Stimulated activated CD8-positive, alpha-beta memory T cell treated with anti-CD3 and anti-CD28 coated beads, Interleukin-15, amount 100 ng/mL, for 1 hour (primary cell): ENCODE measurements around the gene FCHSD2.
"Not testable (repeated sequence)": the region's sequence is repeated elsewhere in the genome, so short reads cannot be mapped to it uniquely, and the experiment has no call there.

ENCODE experiments used
- DNase-seq: peaks from one replicate; pipeline ENCODE4 v3.0.0-alpha.2; 2020; ENCODE audit warnings: low read depth

FCHSD2 gene

DNA sequence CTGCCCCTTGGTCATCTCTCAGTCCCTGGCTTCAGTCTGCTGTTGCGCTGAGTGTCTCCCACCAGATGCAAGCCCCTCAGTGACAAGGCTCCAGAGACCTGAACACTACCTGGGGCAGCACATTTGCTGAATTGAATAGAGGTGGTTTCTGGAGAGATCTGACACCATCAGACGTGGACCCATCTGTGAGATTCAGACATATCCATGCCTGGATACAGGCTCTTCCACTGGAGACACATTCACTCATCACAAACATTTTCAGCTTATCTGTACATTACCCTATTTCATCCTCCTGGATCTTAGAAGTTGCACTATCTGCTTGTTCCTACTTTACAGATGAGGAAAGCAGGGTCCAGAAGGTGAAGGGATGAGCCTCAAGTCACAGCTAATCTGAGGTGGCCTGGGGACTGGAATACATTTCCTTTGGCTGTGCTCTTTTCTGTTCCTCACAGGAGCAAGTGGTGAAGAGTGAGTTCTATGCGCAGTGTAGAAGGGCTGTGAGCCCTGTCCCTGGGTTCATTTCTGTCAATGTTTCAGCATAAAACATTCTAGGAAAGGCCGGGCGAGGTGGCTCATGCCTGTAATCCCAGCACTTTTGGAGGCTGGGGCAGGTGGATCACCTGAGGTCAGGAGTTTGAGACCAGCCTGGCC, 308.9 kb downstream of the FCHSD2 start:
- DNase-seq: no peak

DNA sequence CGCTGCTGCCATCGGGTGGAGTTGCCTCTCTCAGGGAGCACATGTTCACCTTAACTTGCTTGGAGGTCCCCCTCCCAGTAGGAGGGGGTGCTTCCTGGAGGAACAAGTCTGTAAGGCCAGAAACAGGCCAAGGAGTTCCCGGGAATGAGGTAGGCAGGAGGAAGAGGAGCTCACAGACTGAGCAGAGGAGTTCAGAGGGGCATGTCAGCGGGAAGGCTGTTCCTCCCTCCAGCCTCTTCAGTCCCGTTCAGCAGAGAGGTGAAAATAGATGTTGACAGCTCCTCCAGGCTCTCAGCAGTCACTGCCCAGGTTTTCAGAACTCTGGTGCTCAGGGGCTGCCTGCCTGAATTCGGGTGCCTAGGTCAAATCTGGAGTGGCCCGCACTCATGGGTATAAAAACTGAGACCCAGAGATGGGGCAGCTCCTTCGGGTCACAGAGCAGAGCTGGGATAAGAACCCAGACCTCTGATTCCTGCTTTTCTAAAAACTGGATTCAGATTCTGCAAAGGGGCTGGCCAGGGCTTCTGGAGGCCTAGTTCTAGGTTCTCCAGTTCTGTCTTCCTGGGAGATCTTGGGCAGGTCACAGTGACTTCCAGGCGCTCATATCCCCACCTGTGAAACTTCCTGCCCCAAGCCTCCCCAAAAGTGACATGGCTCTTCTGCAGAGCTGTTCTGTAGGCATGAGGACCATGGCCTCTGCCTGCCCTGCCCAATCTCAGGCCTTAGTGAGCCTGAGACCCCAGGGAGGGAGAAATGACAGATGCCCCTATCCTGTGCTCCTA, 309.6 kb downstream of the FCHSD2 start:
- no peak for DNase-seq

DNA sequence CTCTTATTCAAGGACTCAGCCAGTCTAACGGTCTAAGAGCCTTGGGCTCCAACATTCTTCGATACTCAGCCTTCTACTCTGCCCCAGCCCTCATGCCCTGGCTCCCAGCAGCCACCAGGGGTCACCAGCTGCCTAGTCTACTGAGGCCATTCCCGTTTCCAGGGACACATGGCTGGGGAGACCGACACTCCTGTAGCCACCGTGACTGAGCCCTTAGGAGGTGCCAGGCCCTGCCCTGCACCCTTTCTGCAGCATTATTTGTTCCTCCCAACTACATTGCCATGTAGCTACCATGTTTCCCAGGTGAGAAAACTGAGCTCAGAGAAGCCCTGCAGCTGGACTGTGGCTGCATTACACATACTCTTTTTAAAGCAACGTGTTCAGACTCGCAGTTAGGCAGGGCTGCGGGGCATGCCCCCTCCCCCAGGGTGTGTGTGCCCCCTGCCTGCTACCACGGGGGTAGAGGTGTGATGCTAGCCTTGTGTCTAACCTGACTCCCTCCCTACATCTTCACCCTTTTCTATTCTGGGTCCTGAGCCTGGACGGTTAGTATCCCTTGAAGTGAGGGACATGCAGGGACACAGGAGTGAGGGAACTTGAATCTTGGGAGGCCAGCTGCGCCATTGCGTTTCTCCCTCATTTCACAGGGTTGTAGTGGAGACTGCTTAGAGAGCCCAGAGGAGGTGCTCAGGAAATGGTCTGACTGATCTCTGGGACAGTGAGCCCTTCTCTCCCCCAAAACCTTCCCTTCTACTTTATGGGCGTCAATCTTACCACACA, 310.4 kb downstream of the FCHSD2 start:
- no peak for DNase-seq

DNA sequence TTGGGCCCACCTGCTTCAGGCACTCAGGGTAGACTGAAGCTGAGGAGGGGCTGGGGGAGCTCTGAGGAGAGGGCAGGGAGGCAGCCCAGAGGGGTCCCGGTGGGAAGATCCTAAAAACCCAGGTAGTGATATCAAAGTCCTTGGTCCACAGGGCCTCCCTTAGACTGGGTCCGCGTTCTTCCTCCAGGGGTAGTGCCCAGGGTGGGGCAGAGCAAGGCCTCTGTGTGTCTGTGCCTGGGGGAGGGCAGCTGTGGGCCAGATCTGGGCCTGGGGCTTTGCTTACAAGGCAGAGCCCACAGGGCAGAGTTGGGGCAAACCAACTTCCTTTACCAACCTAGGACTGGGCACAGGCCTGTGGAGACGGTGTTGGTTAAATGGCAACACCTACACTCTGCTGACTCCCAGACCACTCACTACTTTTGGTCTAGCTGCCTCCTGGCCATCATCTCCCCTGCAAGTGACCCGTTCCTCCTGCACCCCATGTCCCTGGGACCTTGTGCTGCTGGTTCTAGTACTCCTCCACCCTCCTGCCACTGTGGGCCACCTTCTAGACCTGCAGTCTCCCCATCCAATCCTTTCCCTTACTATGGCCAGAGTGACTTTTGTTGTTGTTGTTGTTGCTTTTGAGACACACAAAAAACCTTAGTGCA, 312.1 kb downstream of the FCHSD2 start:
- DNase-seq: no peak

DNA sequence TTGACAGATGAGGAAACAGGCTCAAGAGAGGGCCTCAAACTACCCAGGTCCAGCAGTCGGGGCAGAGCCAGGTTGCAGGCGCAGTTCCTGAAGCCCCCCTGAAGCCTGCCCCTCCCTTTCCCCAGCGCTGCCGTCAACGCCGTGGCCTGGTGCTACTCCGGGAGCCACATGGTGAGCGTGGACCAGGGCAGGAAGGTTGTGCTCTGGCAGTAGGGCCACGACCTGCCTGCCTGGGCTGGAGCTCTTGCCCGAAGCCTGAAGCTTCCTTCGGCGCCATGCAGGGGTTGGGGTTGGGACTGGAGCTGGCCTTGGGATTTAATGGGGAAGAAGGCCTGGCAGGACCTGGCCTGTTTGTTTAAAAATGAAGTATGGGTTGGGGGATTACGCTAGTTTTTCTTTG, 312.9 kb downstream of the FCHSD2 start:
- DNase-seq: no peak

DNA sequence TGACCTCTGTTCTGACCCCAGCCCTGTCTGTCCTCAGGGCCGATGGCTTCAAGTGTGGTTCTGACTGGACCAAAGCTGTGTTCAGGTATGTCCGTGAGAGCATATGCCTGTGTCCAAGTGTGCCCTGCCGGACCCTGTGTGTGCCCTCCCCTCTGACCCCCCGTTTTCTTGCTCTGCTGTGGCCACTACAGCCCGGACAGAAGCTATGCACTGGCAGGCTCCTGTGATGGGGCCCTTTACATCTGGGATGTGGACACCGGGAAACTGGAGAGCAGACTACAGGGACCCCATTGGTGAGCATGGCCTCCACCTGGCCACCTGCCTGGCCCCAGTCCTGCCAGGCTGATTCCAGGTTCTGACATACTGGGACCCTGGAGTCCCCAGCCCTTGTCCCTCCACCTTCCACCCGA, 313.4 kb downstream of the FCHSD2 start:
- DNase-seq: no peak

DNA sequence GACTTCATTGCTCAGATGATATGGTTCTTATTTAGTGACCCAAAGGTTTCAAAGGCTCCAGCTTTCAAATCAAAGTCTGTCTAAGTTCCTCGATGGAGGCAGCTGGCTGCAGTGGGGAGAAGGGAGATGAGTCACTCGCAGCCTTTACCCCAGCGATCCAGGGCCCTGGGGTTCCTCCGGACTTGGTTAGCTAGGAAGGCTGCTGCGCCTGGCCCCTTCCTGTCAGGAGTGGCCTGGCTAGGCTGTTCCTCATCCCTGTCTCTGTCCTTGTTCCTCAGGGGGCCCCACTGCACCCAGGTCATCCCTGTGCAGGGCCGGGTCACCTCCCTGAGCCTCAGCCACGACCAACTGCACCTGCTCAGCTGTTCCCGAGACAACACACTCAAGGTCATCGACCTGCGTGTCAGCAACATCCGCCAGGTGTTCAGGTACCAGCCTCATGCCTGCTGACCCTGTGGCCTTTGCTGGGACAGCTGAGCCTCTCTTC, 314.0 kb downstream of the FCHSD2 start:
- no peak for DNase-seq

DNA sequence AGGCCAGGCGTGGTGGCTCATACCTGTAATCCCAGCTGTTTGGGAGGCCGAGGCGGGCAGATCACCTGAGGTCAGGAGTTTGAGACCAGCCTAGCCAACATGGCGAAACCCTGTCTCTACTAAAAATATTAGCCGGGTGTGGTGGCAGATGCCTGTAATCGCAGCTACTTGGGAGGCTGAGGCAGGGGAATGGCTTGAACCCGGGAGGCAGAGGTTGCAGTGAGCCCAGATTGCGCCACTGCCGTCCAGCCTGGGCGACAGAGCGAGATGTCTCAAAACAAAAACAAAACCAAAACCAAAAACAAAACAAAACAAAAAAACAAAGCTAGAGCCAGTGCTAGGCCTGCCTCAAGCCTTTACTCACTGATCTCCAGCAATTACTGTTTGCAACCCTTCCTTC, 314.5 kb downstream of the FCHSD2 start:
- DNase-seq: not testable (repeated sequence)

DNA sequence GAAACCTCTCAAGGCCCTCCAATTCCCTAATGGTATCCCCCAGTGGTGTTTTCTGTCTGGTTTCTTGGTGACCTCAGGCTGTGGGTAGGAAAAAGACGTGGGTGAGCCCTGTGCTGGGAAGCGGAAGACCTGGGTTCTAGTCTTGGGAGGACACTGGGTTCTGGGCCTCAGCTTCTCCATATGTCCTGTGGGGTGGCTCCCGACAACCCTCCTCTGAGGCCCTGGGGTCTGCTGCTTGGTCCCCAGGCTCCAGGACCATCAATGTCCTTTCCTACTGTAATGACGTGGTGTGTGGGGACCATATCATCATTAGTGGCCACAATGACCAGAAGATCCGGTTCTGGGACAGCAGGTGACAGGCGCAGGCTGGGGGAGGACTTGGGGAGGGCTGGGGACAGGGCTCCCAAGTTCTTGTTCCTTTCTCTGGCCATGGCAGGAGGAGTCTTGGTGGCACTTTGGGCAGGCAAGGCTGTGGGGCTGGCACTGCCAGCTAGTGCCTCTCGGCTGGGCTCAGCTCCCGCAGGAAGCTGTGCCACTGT, 315.1 kb downstream of the FCHSD2 start:
- no peak for DNase-seq

DNA sequence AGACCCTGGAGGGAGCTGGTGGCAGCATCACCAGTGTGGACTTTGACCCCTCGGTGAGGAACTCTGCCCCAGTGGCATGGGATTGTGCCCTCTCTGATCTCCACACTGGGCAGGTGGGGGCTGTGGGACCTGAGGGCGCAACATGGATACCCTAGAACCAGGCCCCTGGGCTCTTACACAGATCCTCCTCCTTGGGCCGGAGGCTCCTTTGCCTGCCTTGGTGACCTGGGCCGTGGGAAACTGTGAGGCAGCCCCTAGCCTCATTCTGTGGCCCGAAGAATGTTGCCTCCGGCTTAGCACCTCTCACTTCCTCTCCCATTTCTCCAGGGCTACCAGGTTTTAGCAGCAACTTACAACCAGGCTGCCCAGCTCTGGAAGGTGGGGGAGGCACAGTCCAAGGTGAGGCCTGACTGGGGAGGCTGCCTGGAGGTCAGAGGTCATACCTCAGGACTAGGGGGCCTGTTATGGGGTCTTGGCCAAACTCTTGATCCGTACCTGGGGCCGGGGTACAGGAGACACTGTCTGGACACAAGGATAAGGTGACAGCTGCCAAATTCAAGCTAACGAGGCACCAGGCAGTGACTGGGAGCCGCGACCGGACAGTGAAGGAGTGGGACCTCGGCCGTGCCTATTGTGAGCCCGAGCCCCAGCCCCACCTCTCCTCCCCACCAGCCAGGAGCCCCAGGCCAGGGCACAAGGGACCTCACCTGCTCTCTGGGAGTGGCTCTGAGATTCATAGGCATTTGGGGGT, 315.8 kb downstream of the FCHSD2 start:
- DNase-seq: no peak

DNA sequence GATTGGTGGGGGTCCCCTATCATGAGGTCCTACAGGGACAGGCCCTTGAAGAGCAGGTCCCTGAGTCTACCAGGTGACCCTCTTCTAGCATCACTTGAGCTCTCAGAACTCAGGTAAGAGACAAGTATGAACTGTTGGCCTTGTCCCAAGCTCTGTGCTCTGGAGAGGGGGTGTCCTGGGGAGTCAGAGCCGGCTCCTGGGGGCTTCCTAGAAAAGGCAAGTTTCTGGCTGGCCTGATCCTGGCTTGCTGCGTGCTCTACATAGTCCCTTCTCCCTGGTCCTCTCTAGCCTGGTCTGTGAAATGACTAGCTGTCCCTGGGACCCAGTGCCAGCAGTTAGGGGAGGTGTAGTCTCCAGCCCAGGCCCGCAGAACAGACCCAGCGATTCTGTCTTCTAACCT, 316.5 kb downstream of the FCHSD2 start:
- DNase-seq: no peak

DNA sequence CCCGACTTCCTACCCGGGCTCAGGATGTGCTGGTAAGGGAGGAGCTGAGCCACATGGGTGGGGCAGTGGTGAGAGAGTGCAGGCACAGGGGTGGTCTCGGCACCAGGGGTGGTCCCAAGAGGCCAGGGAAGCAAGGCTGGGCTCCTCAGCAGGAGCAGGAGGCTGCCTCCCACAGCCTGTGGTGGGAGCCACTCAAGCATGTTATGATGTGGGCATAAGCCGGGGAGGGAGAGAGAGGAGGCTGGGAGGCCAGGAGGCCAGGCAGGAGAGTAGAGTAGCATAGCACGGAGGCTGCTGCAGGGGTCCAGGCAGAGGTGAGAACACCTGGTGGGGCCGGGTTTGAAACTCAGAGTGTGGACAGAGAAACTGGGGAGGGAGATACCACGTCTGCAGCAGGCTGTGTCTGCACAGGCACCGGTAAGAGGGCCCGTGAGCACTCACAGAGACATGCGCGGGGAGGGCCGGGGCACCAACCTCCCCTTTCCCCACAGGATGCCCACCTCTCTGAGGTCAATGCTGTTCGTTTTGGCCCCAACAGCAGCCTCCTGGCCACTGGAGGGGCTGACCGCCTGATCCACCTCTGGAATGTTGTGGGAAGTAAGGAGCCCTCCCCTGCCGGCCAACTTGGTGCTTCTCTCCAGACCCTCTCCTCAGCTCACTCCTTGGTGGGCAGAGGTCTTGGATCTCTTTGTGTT, 317.2 kb downstream of the FCHSD2 start:
- no peak for DNase-seq

DNA sequence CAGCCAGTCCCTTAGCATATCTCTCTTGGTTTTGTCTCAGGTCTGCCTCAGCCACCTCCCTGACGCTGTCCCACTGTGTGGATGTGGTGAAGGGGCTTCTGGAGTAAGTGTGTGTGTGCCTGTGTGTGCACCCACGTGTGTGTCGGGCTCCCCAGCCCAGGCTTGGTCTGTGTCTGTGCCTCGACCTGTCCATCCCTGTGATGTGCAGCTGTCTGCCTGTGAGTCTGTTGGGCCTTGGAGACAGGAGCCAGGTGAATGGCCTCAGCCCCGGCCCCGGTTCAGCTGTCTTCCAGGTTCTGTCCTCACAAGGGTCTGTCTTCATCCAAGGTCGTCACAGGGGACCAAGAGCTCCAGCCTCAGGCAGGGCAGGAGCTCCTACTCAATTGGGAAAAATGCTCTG, 318.1 kb downstream of the FCHSD2 start:
- no peak for DNase-seq

DNA sequence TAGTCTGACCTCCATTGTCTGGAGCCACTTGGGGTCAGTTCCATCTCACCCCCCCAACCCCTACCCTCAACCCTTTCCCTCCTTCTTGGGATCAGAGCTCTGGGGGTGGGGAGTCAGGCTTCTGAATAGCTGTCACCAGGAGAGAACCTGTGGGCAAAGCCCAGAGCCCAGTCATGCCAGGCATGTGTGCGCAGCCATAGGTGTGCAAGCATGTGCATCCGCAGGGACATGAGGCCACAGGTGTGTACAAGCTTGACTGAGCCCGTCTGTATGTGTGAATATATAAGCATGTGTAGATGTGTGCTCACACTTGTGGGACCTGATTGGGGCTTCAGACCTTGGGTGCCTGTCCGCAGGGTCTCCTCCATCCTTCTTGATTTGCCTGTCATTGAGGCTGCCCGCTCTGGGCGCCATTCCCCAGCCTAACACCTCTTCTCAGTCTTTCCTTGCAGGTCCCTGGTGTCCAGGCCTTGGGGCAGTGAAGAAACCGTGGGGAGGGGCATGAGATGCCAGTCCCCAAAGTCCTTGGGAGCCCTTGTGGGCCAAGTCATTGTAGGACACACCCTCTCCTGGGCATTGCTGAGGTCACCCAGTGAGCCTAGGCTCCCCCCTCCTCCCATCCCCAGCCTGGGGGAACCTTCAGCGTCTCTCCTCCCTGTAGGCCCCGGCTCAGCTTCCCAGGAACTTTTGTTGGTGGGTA, 318.9 kb downstream of the FCHSD2 start:
- DNase-seq: no peak

DNA sequence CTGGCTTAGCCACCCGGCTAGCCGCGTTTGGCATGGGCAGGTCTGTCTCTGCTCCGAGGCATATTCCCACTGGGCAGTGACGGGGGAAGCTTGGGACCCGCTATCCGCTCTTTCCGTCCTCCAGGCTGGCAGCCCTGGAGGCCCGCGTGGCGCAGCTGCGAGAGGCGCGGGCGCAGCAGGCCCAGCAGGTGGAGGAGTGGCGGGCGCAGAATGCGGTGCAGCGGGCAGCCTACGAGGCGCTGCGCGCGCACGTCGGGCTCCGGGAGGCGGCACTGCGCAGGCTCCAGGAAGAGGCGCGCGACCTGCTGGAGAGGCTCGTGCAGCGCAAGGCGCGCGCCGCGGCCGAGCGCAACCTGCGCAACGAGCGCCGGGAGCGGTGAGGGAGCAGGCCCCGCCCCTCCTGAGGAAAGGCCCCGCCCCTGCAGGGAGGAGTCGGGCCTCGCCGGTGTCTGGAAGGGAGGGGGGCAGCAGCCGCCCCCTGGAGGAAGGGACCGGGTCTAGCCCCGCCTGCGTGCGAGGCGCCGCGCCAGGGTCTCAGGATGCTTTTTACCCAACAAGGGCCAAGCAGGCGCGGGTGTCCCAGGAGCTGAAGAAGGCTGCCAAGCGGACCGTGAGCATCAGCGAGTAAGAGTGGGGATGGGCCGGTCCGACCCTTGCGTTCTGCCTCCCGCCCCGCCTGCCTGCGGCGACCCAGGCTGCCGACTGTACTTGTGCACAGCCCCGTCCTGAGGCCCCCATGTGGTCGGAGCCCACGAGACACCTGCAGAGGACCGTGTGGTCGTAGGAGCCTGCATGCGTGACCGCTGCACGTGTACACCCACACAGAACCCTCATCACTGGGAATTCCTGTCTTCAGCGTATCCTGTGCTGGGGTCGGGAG, 320.0 kb downstream of the FCHSD2 start:
- peak; percentile 52 for DNase-seq

DNA sequence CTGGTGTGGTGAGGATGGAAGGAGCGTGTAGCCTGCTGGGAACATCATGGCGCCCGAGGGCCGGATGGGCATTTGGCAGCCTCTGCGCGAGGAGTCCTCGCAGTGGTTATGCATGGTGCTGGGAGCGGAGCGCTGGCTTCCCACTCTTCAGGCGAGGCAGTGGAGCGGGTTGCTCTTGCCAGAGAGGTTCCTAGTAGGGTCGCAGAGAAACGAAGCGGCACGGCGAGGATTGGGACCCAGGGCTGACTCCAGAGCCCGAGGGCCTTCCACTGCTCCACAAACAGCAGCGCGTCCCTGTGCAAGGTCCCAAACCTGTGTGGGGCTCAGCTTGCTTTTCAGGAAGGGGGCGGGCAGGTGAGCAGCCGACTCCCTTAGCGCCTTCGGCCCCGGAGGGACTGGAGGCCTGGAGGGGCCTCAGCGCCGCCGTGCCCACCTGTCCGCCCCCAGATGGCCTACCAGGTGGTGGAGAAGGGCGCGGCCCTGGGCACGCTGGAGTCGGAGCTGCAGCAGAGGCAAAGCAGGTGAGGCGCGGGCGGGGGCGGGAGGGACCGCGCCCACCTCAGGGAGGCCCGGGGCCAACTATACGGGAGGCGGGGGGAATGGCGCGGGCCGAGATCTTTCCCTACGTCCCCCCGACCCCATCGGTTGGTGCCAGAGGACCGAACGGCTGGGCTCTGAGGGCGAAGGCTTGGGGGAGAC, 320.7 kb downstream of the FCHSD2 start:
- no peak for DNase-seq

DNA sequence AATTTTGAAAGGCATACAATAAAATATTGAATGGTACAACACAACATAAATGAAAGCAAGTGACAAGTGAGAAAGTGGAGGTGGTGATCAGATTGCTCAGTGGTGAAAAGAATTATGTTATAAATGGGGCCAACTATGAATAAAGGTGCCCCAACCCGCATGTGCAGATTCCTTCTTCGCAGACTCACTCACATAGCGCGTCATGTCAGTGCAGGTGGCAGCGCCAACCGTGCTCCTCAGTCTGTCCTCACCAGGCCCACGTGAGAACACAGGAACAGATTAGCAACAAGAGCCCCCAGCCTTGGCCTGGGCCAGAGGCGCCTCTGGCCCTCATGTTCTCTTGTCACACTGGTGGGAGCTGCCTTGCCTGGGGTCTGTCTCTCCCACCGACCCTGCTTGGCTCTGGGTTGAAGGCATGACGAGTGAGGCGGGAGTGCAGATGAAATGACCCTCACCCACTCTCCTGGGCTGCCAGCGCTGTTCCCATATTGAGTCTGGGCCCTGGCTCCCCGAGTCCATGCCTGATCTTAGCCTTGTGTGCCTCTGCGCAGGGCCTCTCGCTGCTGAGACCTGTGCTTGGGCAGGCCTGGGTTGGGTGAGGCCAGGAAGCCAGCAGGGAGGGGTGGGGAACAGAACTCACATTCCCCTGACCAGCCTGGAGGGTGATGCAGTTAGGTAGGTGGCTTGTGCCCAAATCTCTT, 321.5 kb downstream of the FCHSD2 start:
- DNase-seq: no peak

DNA sequence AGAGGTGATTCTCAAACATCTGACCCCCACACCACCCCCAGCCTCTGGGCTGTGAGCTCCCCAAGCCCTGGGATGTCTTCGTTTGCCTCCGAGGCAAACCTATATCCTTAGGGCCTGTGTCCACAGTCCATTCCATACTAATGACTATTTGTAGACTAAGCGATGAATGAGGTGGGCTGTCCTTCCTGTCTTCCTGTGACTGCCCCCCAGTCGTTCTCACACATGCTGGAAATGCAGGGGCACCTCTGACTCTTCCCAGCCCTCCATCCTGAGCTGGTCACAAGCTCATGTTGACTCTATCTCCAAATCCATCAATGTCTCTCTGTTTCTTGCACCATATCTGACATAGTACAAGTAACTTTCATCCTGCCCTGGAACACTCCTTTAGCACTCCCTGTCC, 323.1 kb downstream of the FCHSD2 start:
- DNase-seq: no peak
